ENCODE measurements around the gene CCDC187. TPM values are rescaled to one million over a fixed set of nuclear protein-coding genes. Genes with fewer than 3 reads are reported as not detected.

The CCDC187 gene
- total RNA-seq, 4 donors from 2014 or later = 0.20 TPM; not detected in 3

- Histone ChIP-seq H3K27ac (peak within 1 kb of the TSS; percentile 85 to 98 (median 96)), H3K27me3 (no peaks in the 10 kb centered on the region), H3K4me3 (peak within 1 kb of the TSS; percentile 56 to 89 (median 76)), H3K4me1 (peaks cover 0 to 89% (median 59%) of the 10 kb centered on the region in 4 donors), H3K9me3 (no peaks in the 10 kb centered on the region), H3K36me3 (peaks cover 0 to 11% (median 0%) of the 10 kb centered on the region in 3 donors)
- WGBS, 2 donors = 0% methylated on average over 4 to 5 of the region's 88 CpGs
- TF ChIP-seq CTCF (IDR thresholded peaks at IDR 0.05) (peak in 2 of 5 experiments; percentile 46 to 48), EP300 (IDR thresholded peaks at IDR 0.05) (peak in 1 of 2 donors; percentile 77), POLR2A (IDR thresholded peaks at IDR 0.05) (peak; percentile 60 to 84)
- peak; percentile 36 to 49 for DNase-seq (ENCODE audit: low spot score in 2 of 2)
These were observed 23.5 kb upstream of the CCDC187 start, which contains the start of gene GPSM1 for GRCh38 chr9:136327304-136327974. Gene GPSM1, plus strand, starts transcription at chr9:136327539. Its CDS starts 157 bp downstream, at chr9:136327696.

- no peak for DNase-seq (ENCODE audit: low spot score in 2 of 2)
- H3K4me1 ChIP-seq = peaks cover 0 to 84% (median 59%) of the 10 kb centered on the region in 4 donors
- H3K9me3 ChIP-seq = no peaks in the 10 kb centered on the region
- H3K36me3 ChIP-seq = peaks cover 0 to 5% (median 0%) of the 10 kb centered on the region in 3 donors
- H3K4me3 ChIP-seq = peak overlapping the region; percentile 36 to 81 (median 64)
- TF ChIP-seq CTCF (IDR thresholded peaks at IDR 0.05) (no peak), POLR2A (IDR thresholded peaks at IDR 0.05) (no peak), EP300 (IDR thresholded peaks at IDR 0.05) (no peak)
- 22 to 33% methylated on average over 12 to 17 of the region's 17 CpGs for WGBS, 2 donors
- peak overlapping the region; percentile 85 to 98 (median 96) for H3K27ac ChIP-seq
- H3K27me3 ChIP-seq = no peaks in the 10 kb centered on the region
These were observed 22.9 kb upstream of the CCDC187 start for GRCh38 chr9:136326761-136327303.

GRCh38 chr9:136326061-136326760, 22.3 kb upstream of the CCDC187 start:
- Histone ChIP-seq H3K4me1 (peaks cover 0 to 78% (median 56%) of the 10 kb centered on the region in 4 donors), H3K36me3 (peaks cover 0 to 1% (median 0%) of the 10 kb centered on the region in 3 donors), H3K27me3 (no peaks in the 10 kb centered on the region), H3K9me3 (peaks cover 0 to 2% (median 0%) of the 10 kb centered on the region in 4 donors), H3K27ac (peak overlapping the region; percentile 85 to 98 (median 96)), H3K4me3 (peak overlapping the region in 2 of 4 donors; percentile 4 to 81)
- DNase-seq (ENCODE audit: low spot score in 2 of 2) = no peak
- WGBS, 2 donors = 9 to 22% methylated on average over 22 of the region's 28 CpGs
- TF ChIP-seq CTCF (IDR thresholded peaks at IDR 0.05) (peak in 2 of 5 experiments; percentile 5 to 25), POLR2A (IDR thresholded peaks at IDR 0.05) (no peak), EP300 (IDR thresholded peaks at IDR 0.05) (peak; percentile 28 to 75)

- WGBS, 2 donors = 89 to 90% methylated on average over 5 to 13 of the region's 13 CpGs
- Histone ChIP-seq H3K27me3 (no peaks in the 10 kb centered on the region), H3K9me3 (peaks cover 0 to 6% (median 0%) of the 10 kb centered on the region in 4 donors), H3K4me1 (peaks cover 0 to 69% (median 50%) of the 10 kb centered on the region in 4 donors), H3K36me3 (no peaks in the 10 kb centered on the region), H3K27ac (peak overlapping the region; percentile 85 to 98 (median 96)), H3K4me3 (no peak overlapping the region)
- no peak for TF ChIP-seq CTCF (IDR thresholded peaks at IDR 0.05)
- no peak for TF ChIP-seq POLR2A (IDR thresholded peaks at IDR 0.05)
- TF ChIP-seq EP300 (IDR thresholded peaks at IDR 0.05) = no peak
- DNase-seq (ENCODE audit: low spot score in 2 of 2) = no peak
These were observed 21.5 kb upstream of the CCDC187 start for GRCh38 chr9:136325358-136325757.

All from tibial nerve (tissue), 4 donors.